ENCODE measurements around the gene RBMS2. TPM values are rescaled to one million over a fixed set of nuclear protein-coding genes. Genes with fewer than 3 reads are reported as not detected.

RBMS2 gene
- total RNA-seq (2011; cell fraction: chromatin; rRNA removed; ENCODE audit: low replicate concordance) = 1.5 and 2.0 TPM in 2 replicates
- total RNA-seq (2011; cell fraction: nucleolus; rRNA removed) = 0.53 and 0.83 TPM in 2 replicates
- 0.66 and 1.2 TPM in 2 replicates for total RNA-seq (2011; cell fraction: nucleoplasm; rRNA removed)
- total RNA-seq (2014; rRNA removed) (0.09 and 0.12 TPM in 2 replicates), total RNA-seq (2014; rRNA removed; fragmentation: Illumina TruSeq; extraction: Trizol) (0.25 and 1.2 TPM in 2 replicates), total RNA-seq (2015; rRNA removed; fragmentation: Illumina TruSeq; extraction: Trizol) (0.19 and 0.29 TPM in 2 replicates), total RNA-seq (2021) (0.66 and 2.4 TPM in 2 replicates), polyA plus RNA-seq (2011; rRNA removed) (1.3 and 1.5 TPM in 2 replicates), polyA plus RNA-seq (2014; fragmentation: Illumina TruSeq; extraction: Trizol) (0.44 and 10.5 TPM in 2 replicates), polyA plus RNA-seq (2014; fragmentation: Nextera tagmentation; extraction: Ambion mirVana) (under 1 TPM; 0.08 to 0.31 TPM), polyA plus RNA-seq (2014; rRNA removed) (0.36 and 0.78 TPM in 2 replicates), polyA minus RNA-seq (2011; rRNA and poly(A)+ RNA removed) (4.4 and 6.9 TPM in 2 replicates), Bru-seq, nascent RNA (percentile 33 among the genes with signal in this experiment), BruChase-seq, experiment 1, labeled RNA remaining after a 2-hour chase (percentile 35 among the genes with signal in this experiment), BruChase-seq, experiment 2, labeled RNA remaining after a 6-hour chase (percentile 35 among the genes with signal in this experiment)
- polyA plus RNA-seq (2011; cell fraction: cytosol; rRNA removed) = 1.3 and 1.4 TPM in 2 replicates
- 1.1 and 1.5 TPM in 2 replicates for polyA plus RNA-seq (2011; cell fraction: nucleus; rRNA removed)
- 0.56 and 0.69 TPM in 2 replicates for polyA plus RNA-seq (2012)
- 1.5 and 3.6 TPM in 2 replicates for polyA minus RNA-seq (2011; cell fraction: cytosol; rRNA and poly(A)+ RNA removed)
- polyA minus RNA-seq (2011; cell fraction: nucleus; rRNA and poly(A)+ RNA removed) = 0.27 and 0.44 TPM in 2 replicates
- long read RNA-seq, experiment 1, partial matches to known transcripts = 0 of 1 reads
- long read RNA-seq, experiment 1, other reads (novel, unspliced or antisense) = 1 of 1 reads
- long read RNA-seq, experiment 2 = 0 reads
- long read RNA-seq, experiment 3 = 0 reads

GRCh38 chr12:56521590-56522371 lies at the start of gene RBMS2:
RBMS2 (plus strand) TSS chr12:56521820; CDS start chr12:56522024, 204 bp downstream.
- Histone ChIP-seq H3K9ac (ENCODE audit: insufficient read depth in 1 of 2, low read depth in 2 of 2, low read length in 2 of 2) (peak within 1 kb of the TSS in 1 of 2 experiments; percentile 30; a peak in 1 of 4 replicates), H3K4me1 (replicated peaks in 1 of 2; ENCODE audit: control insufficient read depth in 2 of 2, insufficient read depth in 2 of 2, low read length in 2 of 2) (peaks cover 3 to 7% of the 10 kb centered on the region in 2 experiments; a peak in 1 of 5 replicates), H3K27ac (ENCODE audit: extremely low read depth, low read depth, low read length) (no peak within 1 kb of the TSS), H3K4me2 (ENCODE audit: insufficient read depth, low read length) (peak within 1 kb of the TSS; percentile 46), H3K9me1 (ENCODE audit: control insufficient read depth, insufficient read depth, low read length) (no peaks in the 10 kb centered on the region), H4K20me1 (replicated peaks; ENCODE audit: control insufficient read depth, insufficient read depth, low read length) (no peaks in the 10 kb centered on the region), H3K36me3 (ENCODE audit: control insufficient read depth, insufficient read depth, low read length) (no peaks in the 10 kb centered on the region), H2AFZ (ENCODE audit: low read depth, low read length) (peak within 1 kb of the TSS; percentile 37), H3K79me2 (ENCODE audit: control insufficient read depth, insufficient read depth, low read length) (no peaks in the 10 kb centered on the region), H3K9me3 (replicated peaks; ENCODE audit: control insufficient read depth, insufficient read depth, low read depth, low read length) (no peaks in the 10 kb centered on the region), H3K27me3 (ENCODE audit: control insufficient read depth in 2 of 2, insufficient read depth in 2 of 2, low read length in 2 of 2) (no peaks in the 10 kb centered on the region), H3K4me3 (peak within 1 kb of the TSS; percentile 24)
- ChIA-PET CTCF (ENCODE audit: low intra/inter-chr PET ratio) (no interaction called here), POLR2A (interaction anchor here (0.7 to 2.4 kb wide), 7 partner anchors 10 to 41 kb away, joined by 3 to 9 read pairs (median 4); no protein-coding TSS in a partner anchor)
- no TSS peak for BruUV-seq (replicated peaks)
- in situ Hi-C loops (cut with MboI) = loop anchor here (5.0 kb wide), 1 partner anchor 41 kb away; no protein-coding TSS in a partner anchor
- FAIRE-seq = peak; percentile 37
- 3% methylated on average over 10 of the region's 15 CpGs for WGBS (ENCODE audit: insufficient coverage, low coverage, missing lambda C conversion rate)
- peak; percentile 36 to 58 (median 52) for DNase-seq (ENCODE audit: extremely low read depth in 1 of 4, low spot score in 3 of 4)
- intact Hi-C loops (cut with micrococcal nuclease) = no loop called here
- peak; percentile 95 for ATAC-seq
- TF ChIP-seq NFATC3 (IDR thresholded peaks at IDR 0.05) (no peak), PREB (CRISPR knock-in tag; IDR thresholded peaks at IDR 0.05) (no peak), POLR2A (conservative IDR thresholded peaks at IDR 0.05) (no peak), ZNF668 (CRISPR knock-in tag; IDR thresholded peaks at IDR 0.05) (no peak), NBN (IDR thresholded peaks at IDR 0.05; ENCODE audit: low read depth) (peak; percentile 44; the same call in 1 of the 2 replicates), ZNF592 (IDR thresholded peaks at IDR 0.05) (no peak), ZBTB49 (CRISPR knock-in tag; IDR thresholded peaks at IDR 0.05; ENCODE audit: borderline replicate concordance) (no peak), POLR3G (IDR thresholded peaks at IDR 0.05; ENCODE audit: extremely low read depth, insufficient read length, insufficient replicate concordance) (no peak), ATF7 (IDR thresholded peaks at IDR 0.05) (peak; percentile 69; the same call in 1 of the 2 replicates)

Data from K562 (cell line).